ENCODE data around the gene UTF1. TPM values are rescaled to one million over a fixed set of nuclear protein-coding genes. Genes with fewer than 3 reads are reported as not detected.

UTF1 gene
- total and polyA plus RNA-seq, 9 of the 15 experiments (the other 6 are each of a cell fraction or from before 2014, with no cell fraction given): 0.35 to 0.46 TPM; not detected in 7

- H3K9me3 ChIP-seq (replicated peaks; ENCODE audit: control insufficient read depth, insufficient read depth, low read depth, low read length): no peaks in the 10 kb centered on the region
- in situ Hi-C loops (cut with MboI) (no loop called here), intact Hi-C loops (cut with micrococcal nuclease) (no loop called here)
- ChIA-PET POLR2A (interaction anchor here (0.6 kb wide), 1 partner anchor 33 kb away, joined by 3 read pairs; no protein-coding TSS in a partner anchor), CTCF (ENCODE audit: low intra/inter-chr PET ratio) (no interaction called here)
- H3K9ac ChIP-seq (ENCODE audit: insufficient read depth in 1 of 2, low read depth in 2 of 2, low read length in 2 of 2): no peak overlapping the region
- DNase-seq (ENCODE audit: extremely low read depth in 1 of 4, low spot score in 3 of 4): no peak
- no peak overlapping the region for H3K4me2 ChIP-seq (ENCODE audit: insufficient read depth, low read length)
- TF ChIP-seq TRIM28 (IDR thresholded peaks at IDR 0.05) (no peak), XRCC5 (IDR thresholded peaks at IDR 0.05; ENCODE audit: low read depth, low read length) (no peak), TAF7 (tag; IDR thresholded peaks at IDR 0.05) (no peak), TAL1 (IDR thresholded peaks at IDR 0.05) (no peak), POLR3A (IDR thresholded peaks at IDR 0.05; ENCODE audit: borderline replicate concordance, extremely low read depth, insufficient read depth, insufficient read length) (no peak)
- H3K9me1 ChIP-seq (ENCODE audit: control insufficient read depth, insufficient read depth, low read length): no peaks in the 10 kb centered on the region
- peaks cover 0 to 23% of the 10 kb centered on the region in 2 experiments; a peak in 2 of 5 replicates for H3K4me1 ChIP-seq (replicated peaks in 1 of 2; ENCODE audit: control insufficient read depth in 2 of 2, insufficient read depth in 2 of 2, low read length in 2 of 2)
- H3K27ac ChIP-seq (ENCODE audit: extremely low read depth, low read depth, low read length): no peak overlapping the region
- no peak overlapping the region for H2AFZ ChIP-seq (ENCODE audit: low read depth, low read length)
- H3K27me3 ChIP-seq (ENCODE audit: control insufficient read depth in 2 of 2, insufficient read depth in 2 of 2, low read length in 2 of 2): peaks cover 2 to 52% of the 10 kb centered on the region in 2 experiments; a peak in 4 of 5 replicates
- 12% methylated on average over 9 of the region's 27 CpGs for WGBS (ENCODE audit: insufficient coverage, low coverage, missing lambda C conversion rate)
- H3K4me3 ChIP-seq: no peak overlapping the region
- ATAC-seq: no peak
- H3K36me3 ChIP-seq (ENCODE audit: control insufficient read depth, insufficient read depth, low read length): no peaks in the 10 kb centered on the region
- peaks cover 3% of the 10 kb centered on the region; the same call in 1 of the 2 replicates for H4K20me1 ChIP-seq (replicated peaks; ENCODE audit: control insufficient read depth, insufficient read depth, low read length)
- no peak for FAIRE-seq
- no peaks in the 10 kb centered on the region for H3K79me2 ChIP-seq (ENCODE audit: control insufficient read depth, insufficient read depth, low read length)
- BruUV-seq (replicated peaks): no TSS peak
These were observed 44.1 kb upstream of the UTF1 start for GRCh38 chr10:133185916-133186315.

- CTCF ChIA-PET (ENCODE audit: low intra/inter-chr PET ratio): no interaction called here
- intact Hi-C loops (cut with micrococcal nuclease): no loop called here
- TF ChIP-seq VEZF1 (CRISPR knock-in tag; IDR thresholded peaks at IDR 0.05) (no peak), ZNF174 (CRISPR knock-in tag; IDR thresholded peaks at IDR 0.05) (no peak), NFYB (IDR thresholded peaks at IDR 0.05; ENCODE audit: extremely low read depth, insufficient read length) (no peak), MTA3 (IDR thresholded peaks at IDR 0.05; ENCODE audit: borderline replicate concordance) (no peak), RUNX1 (IDR thresholded peaks at IDR 0.05; ENCODE audit: low read depth) (no peak)
- TF ChIP-seq, protein P1, sequence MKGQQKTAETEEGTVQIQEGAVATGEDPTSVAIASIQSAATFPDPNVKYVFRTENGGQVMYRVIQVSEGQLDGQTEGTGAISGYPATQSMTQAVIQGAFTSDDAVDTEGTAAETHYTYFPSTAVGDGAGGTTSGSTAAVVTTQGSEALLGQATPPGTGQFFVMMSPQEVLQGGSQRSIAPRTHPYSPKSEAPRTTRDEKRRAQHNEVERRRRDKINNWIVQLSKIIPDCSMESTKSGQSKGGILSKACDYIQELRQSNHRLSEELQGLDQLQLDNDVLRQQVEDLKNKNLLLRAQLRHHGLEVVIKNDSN (CRISPR knock-in tag; IDR thresholded peaks at IDR 0.05): no peak
- TF ChIP-seq, protein P2, sequence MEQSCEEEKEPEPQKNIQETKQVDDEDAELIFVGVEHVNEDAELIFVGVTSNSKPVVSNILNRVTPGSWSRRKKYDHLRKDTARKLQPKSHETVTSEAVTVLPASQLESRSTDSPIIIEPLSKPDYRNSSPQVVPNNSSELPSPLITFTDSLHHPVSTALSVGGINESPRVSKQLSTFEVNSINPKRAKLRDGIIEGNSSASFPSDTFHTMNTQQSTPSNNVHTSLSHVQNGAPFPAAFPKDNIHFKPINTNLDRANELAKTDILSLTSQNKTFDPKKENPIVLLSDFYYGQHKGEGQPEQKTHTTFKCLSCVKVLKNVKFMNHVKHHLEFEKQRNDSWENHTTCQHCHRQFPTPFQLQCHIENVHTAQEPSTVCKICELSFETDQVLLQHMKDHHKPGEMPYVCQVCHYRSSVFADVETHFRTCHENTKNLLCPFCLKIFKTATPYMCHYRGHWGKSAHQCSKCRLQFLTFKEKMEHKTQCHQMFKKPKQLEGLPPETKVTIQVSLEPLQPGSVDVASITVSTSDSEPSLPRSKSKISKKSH (CRISPR knock-in tag; IDR thresholded peaks at IDR 0.05): no peak
These were observed 43.5 kb upstream of the UTF1 start for GRCh38 chr10:133186416-133187090.

More at GRCh38 chr10:133186416-133187090, 43.5 kb upstream of the UTF1 start:
- no peaks in the 10 kb centered on the region for H3K9me3 ChIP-seq (replicated peaks; ENCODE audit: control insufficient read depth, insufficient read depth, low read depth, low read length)
- DNase-seq (ENCODE audit: extremely low read depth in 1 of 4, low spot score in 3 of 4): no peak
- no peaks in the 10 kb centered on the region for H3K9me1 ChIP-seq (ENCODE audit: control insufficient read depth, insufficient read depth, low read length)
- WGBS (ENCODE audit: insufficient coverage, low coverage, missing lambda C conversion rate): 1% methylated on average over 27 of the region's 34 CpGs
- FAIRE-seq: no peak
- no peak for ATAC-seq
- H3K4me3 ChIP-seq: no peak overlapping the region
- H3K27me3 ChIP-seq (ENCODE audit: control insufficient read depth in 2 of 2, insufficient read depth in 2 of 2, low read length in 2 of 2): peaks cover 2 to 46% of the 10 kb centered on the region in 2 experiments; a peak in 4 of 5 replicates
- no peak overlapping the region for H3K27ac ChIP-seq (ENCODE audit: extremely low read depth, low read depth, low read length)
- H3K4me2 ChIP-seq (ENCODE audit: insufficient read depth, low read length): no peak overlapping the region
- peaks cover 3% of the 10 kb centered on the region; the same call in 1 of the 2 replicates for H4K20me1 ChIP-seq (replicated peaks; ENCODE audit: control insufficient read depth, insufficient read depth, low read length)
- H3K9ac ChIP-seq (ENCODE audit: insufficient read depth in 1 of 2, low read depth in 2 of 2, low read length in 2 of 2): no peak overlapping the region
- H3K4me1 ChIP-seq (replicated peaks in 1 of 2; ENCODE audit: control insufficient read depth in 2 of 2, insufficient read depth in 2 of 2, low read length in 2 of 2): peaks cover 0 to 23% of the 10 kb centered on the region in 2 experiments; a peak in 2 of 5 replicates
- POLR2A ChIA-PET: interaction anchor here (0.6 kb wide), 1 partner anchor 33 kb away, joined by 3 read pairs; no protein-coding TSS in a partner anchor
- in situ Hi-C loops (cut with MboI): no loop called here
- H3K79me2 ChIP-seq (ENCODE audit: control insufficient read depth, insufficient read depth, low read length): no peaks in the 10 kb centered on the region
- no peaks in the 10 kb centered on the region for H3K36me3 ChIP-seq (ENCODE audit: control insufficient read depth, insufficient read depth, low read length)
- no TSS peak for BruUV-seq (replicated peaks)
- no peak overlapping the region for H2AFZ ChIP-seq (ENCODE audit: low read depth, low read length)

Measured in K562 (cell line).